ENCODE results near the gene FRMD1.

FRMD1 gene

GRCh38 chr6:168045706-168046620, 33.0 kb downstream of the FRMD1 start:
- in situ Hi-C loops (cut with HindIII; ENCODE audit: low sequenced_read_pairs) = no loop called here

GRCh38 chr6:168045141-168045691, 33.8 kb downstream of the FRMD1 start:
- in situ Hi-C loops (cut with HindIII; ENCODE audit: low sequenced_read_pairs) = no loop called here

- in situ Hi-C loops (cut with HindIII; ENCODE audit: low sequenced_read_pairs) = no loop called here
These were observed 34.4 kb downstream of the FRMD1 start for GRCh38 chr6:168044521-168045130.

GRCh38 chr6:168043848-168044415, 35.1 kb downstream of the FRMD1 start:
- in situ Hi-C loops (cut with HindIII; ENCODE audit: low sequenced_read_pairs) = no loop called here

- in situ Hi-C loops (cut with HindIII; ENCODE audit: low sequenced_read_pairs) = no loop called here
These were observed 35.7 kb downstream of the FRMD1 start for GRCh38 chr6:168043193-168043847.

GRCh38 chr6:168042426-168043192, 36.4 kb downstream of the FRMD1 start:
- in situ Hi-C loops (cut with HindIII; ENCODE audit: low sequenced_read_pairs) = no loop called here

GRCh38 chr6:168041928-168042327, 37.1 kb downstream of the FRMD1 start:
- in situ Hi-C loops (cut with HindIII; ENCODE audit: low sequenced_read_pairs) = no loop called here

- in situ Hi-C loops (cut with HindIII; ENCODE audit: low sequenced_read_pairs) = no loop called here
These were observed 38.0 kb downstream of the FRMD1 start for GRCh38 chr6:168040856-168041496.

GRCh38 chr6:168039849-168040248, 39.2 kb downstream of the FRMD1 start:
- in situ Hi-C loops (cut with HindIII; ENCODE audit: low sequenced_read_pairs) = no loop called here

GRCh38 chr6:168039301-168039700, 39.7 kb downstream of the FRMD1 start:
- in situ Hi-C loops (cut with HindIII; ENCODE audit: low sequenced_read_pairs) = no loop called here

GRCh38 chr6:168038576-168039140, 40.4 kb downstream of the FRMD1 start:
- in situ Hi-C loops (cut with HindIII; ENCODE audit: low sequenced_read_pairs) = no loop called here

GRCh38 chr6:168037856-168038255, 41.2 kb downstream of the FRMD1 start:
- in situ Hi-C loops (cut with HindIII; ENCODE audit: low sequenced_read_pairs) = no loop called here

- in situ Hi-C loops (cut with HindIII; ENCODE audit: low sequenced_read_pairs) = no loop called here
These were observed 41.8 kb downstream of the FRMD1 start for GRCh38 chr6:168037242-168037641.

- in situ Hi-C loops (cut with HindIII; ENCODE audit: low sequenced_read_pairs) = no loop called here
These were observed 43.1 kb downstream of the FRMD1 start for GRCh38 chr6:168035661-168036545.

- in situ Hi-C loops (cut with HindIII; ENCODE audit: low sequenced_read_pairs) = no loop called here
These were observed 43.8 kb downstream of the FRMD1 start for GRCh38 chr6:168035098-168035660.

GRCh38 chr6:168034537-168034936, 44.5 kb downstream of the FRMD1 start:
- in situ Hi-C loops (cut with HindIII; ENCODE audit: low sequenced_read_pairs) = no loop called here

GRCh38 chr6:168033791-168034190, 45.2 kb downstream of the FRMD1 start:
- in situ Hi-C loops (cut with HindIII; ENCODE audit: low sequenced_read_pairs) = no loop called here

All from DLD1 (cell line).